ENCODE measurements around the gene RAB44. TPM values are rescaled to one million over a fixed set of nuclear protein-coding genes. Genes with fewer than 3 reads are reported as not detected.

RAB44 gene
- total and polyA plus RNA-seq, 5 donors = 0.06 TPM; not detected in 3

- no peak for ATAC-seq
Observed at GRCh38 chr6:36669002-36669401, 28.6 kb upstream of the RAB44 start.

DNA sequence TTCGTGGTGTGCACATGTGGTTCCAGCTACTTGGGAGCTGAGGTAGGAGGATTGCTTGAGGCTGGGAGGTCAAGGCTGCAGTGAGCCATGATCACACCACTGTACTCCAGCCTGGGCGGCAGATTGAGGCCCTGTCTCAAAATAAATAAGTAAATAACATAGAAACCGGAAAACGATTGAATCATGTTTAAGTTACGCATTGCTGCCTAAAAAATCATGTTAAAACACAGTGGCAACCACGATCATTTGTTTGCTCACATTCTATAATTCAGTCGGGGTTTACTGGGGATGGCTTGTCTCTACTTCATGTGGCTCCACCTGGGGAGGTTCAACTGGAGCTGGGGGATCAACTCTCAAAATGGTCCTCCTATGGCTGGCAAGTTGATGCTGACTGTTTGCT, 27.4 kb upstream of the RAB44 start:
- Histone ChIP-seq H3K4me3 (ENCODE audit: low read length) (no peak overlapping the region), H3K4me1 (ENCODE audit: control insufficient read depth, insufficient read depth, low read length) (no peaks in the 10 kb centered on the region), H3K27ac (ENCODE audit: low read length) (no peak overlapping the region), H3K9me3 (ENCODE audit: control insufficient read depth, low read length) (no peaks in the 10 kb centered on the region), H3K27me3 (ENCODE audit: control insufficient read depth, insufficient read depth) (no peaks in the 10 kb centered on the region)
- intact Hi-C loops (cut with DNase I) = no loop called here
- 95% methylated on average over 7 of the region's 7 CpGs for WGBS
- no peak for ATAC-seq
- DNase-seq = no peak

More at GRCh38 chr6:36669002-36669401, 28.6 kb upstream of the RAB44 start:
- 86% methylated on average over 6 of the region's 6 CpGs for WGBS
- H3K27me3 ChIP-seq (ENCODE audit: control insufficient read depth, insufficient read depth) = no peaks in the 10 kb centered on the region
- no peak overlapping the region for H3K27ac ChIP-seq (ENCODE audit: low read length)
- H3K9me3 ChIP-seq (ENCODE audit: control insufficient read depth, low read length) = no peaks in the 10 kb centered on the region
- no peaks in the 10 kb centered on the region for H3K4me1 ChIP-seq (ENCODE audit: control insufficient read depth, insufficient read depth, low read length)
- DNase-seq = no peak
- H3K4me3 ChIP-seq (ENCODE audit: low read length) = no peak overlapping the region
- intact Hi-C loops (cut with DNase I) = no loop called here

- no peaks in the 10 kb centered on the region for H3K27me3 ChIP-seq (ENCODE audit: control insufficient read depth, insufficient read depth)
- ATAC-seq (no peak), DNase-seq (no peak)
- no peaks in the 10 kb centered on the region for H3K9me3 ChIP-seq (ENCODE audit: control insufficient read depth, low read length)
- 81% methylated on average over 6 of the region's 6 CpGs for WGBS
- intact Hi-C loops (cut with DNase I) = no loop called here
- H3K4me3 ChIP-seq (ENCODE audit: low read length) = no peak overlapping the region
- no peaks in the 10 kb centered on the region for H3K4me1 ChIP-seq (ENCODE audit: control insufficient read depth, insufficient read depth, low read length)
- no peak overlapping the region for H3K27ac ChIP-seq (ENCODE audit: low read length)
Observed at GRCh38 chr6:36671687-36672375, 25.8 kb upstream of the RAB44 start.

GRCh38 chr6:36673882-36674281, 23.7 kb upstream of the RAB44 start:
- Histone ChIP-seq H3K27ac (ENCODE audit: low read length) (no peak overlapping the region), H3K27me3 (ENCODE audit: control insufficient read depth, insufficient read depth) (no peaks in the 10 kb centered on the region), H3K9me3 (ENCODE audit: control insufficient read depth, low read length) (no peaks in the 10 kb centered on the region), H3K4me1 (ENCODE audit: control insufficient read depth, insufficient read depth, low read length) (no peaks in the 10 kb centered on the region), H3K4me3 (ENCODE audit: low read length) (no peak overlapping the region)
- ATAC-seq (no peak), DNase-seq (no peak)
- intact Hi-C loops (cut with DNase I) = no loop called here
- WGBS = 63% methylated on average over 10 of the region's 10 CpGs

DNA sequence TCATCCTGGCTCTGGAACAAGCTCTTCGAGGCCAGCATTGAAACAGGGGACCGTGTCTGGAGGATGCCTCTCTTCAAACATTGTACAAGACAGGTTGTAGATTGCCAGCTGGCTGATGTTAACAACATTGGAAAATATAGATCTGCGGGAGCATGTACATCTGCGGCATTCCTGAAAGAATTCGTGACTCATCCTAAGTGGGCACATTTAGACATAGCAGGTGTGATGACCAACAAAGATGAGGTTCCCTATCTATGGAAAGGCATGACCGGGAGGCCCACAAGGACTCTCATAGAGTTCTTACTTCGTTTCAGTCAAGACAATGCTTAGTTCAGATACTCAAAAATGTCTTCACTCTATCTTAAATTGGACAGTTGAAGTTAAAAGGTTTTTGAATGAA, 22.7 kb upstream of the RAB44 start:
- Histone ChIP-seq H3K27ac (ENCODE audit: low read length) (no peak overlapping the region), H3K9me3 (ENCODE audit: control insufficient read depth, low read length) (no peaks in the 10 kb centered on the region), H3K27me3 (ENCODE audit: control insufficient read depth, insufficient read depth) (no peaks in the 10 kb centered on the region), H3K4me1 (ENCODE audit: control insufficient read depth, insufficient read depth, low read length) (no peaks in the 10 kb centered on the region), H3K4me3 (ENCODE audit: low read length) (no peak overlapping the region)
- DNase-seq = no peak
- no peak for ATAC-seq
- intact Hi-C loops (cut with DNase I) = no loop called here
- WGBS = 92% methylated on average over 7 of the region's 7 CpGs

DNA sequence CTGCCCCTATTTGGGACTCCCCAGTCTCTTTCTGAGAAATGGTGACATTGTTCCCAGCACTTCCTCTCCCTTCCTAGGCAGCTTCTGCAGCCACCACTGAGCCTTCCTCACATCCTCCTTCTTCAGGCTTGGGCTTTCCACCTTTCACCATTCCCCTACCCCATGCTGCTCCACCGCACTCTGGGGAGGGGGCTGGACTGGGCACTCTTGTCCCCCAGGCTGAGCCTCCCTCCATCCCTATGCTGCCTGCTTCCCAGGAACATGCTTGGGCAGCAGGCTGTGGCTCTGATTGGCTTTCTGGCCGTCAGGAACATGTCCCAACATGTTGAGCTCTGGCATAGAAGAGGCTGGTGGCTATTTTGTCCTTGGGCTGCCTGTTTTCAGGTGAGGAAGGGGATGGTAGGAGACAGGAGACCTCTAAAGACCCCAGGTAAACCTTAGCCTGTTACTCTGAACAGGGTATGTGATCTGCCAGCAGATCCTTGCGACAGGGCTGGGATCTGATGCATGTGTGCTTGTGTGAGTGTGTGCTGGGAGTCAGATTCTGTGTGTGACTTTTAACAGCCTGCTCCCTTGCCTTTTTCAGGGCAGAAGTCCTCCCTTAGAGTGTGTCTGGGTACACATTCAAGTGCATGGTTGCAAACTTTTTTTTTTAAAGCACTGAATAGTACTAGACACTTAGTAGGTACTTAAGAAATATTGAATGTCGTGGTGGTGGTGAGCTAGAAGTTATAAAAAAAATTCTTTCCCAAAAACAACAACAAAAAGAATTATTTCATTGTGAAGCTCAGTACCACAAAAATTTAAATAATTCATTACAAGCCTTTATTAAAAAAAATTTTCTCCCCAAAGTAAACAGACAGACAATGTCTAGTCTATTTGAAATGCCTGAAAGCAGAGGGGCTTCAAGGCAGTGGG, 21.2 kb upstream of the RAB44 start:
- Histone ChIP-seq H3K27me3 (ENCODE audit: control insufficient read depth, insufficient read depth) (no peaks in the 10 kb centered on the region), H3K9me3 (ENCODE audit: control insufficient read depth, low read length) (no peaks in the 10 kb centered on the region), H3K4me3 (ENCODE audit: low read length) (no peak overlapping the region), H3K4me1 (ENCODE audit: control insufficient read depth, insufficient read depth, low read length) (no peaks in the 10 kb centered on the region), H3K27ac (ENCODE audit: low read length) (no peak overlapping the region)
- no peak for ATAC-seq
- DNase-seq = no peak
- WGBS = 70% methylated on average over 4 of the region's 4 CpGs
- intact Hi-C loops (cut with DNase I) = no loop called here

DNA sequence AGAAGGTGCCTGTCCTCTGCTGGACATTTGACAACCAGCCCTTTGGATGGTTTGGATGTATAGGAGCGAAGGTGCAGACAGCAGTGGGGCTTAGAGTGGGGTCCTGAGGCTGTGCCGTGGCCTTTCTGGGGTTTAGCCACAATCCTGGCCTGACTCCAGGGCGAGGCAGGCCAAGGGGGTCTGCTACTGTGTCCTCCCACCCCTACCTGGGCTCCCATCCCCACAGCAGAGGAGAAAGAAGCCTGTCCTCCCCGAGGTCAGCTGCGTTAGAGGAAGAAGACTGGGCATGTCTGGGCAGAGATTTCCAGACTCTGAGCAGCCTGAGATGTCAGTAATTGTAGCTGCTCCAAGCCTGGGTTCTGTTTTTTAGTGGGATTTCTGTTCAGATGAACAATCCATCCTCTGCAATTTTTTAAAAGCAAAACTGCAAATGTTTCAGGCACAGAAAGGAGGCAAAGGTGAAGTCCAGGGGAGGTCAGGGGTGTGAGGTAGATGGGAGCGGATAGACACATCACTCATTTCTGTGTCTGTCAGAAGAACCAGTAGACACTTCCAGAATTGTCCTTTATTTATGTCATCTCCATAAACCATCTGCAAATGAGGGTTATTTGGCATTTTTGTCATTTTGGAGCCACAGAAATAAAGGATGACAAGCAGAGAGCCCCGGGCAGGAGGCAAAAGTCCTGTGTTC, 20.4 kb upstream of the RAB44 start:
- intact Hi-C loops (cut with DNase I) = no loop called here
- H3K27me3 ChIP-seq (ENCODE audit: control insufficient read depth, insufficient read depth) = no peaks in the 10 kb centered on the region
- no peak for ATAC-seq
- no peaks in the 10 kb centered on the region for H3K4me1 ChIP-seq (ENCODE audit: control insufficient read depth, insufficient read depth, low read length)
- H3K27ac ChIP-seq (ENCODE audit: low read length) = peak overlapping the region; percentile 38
- H3K4me3 ChIP-seq (ENCODE audit: low read length) = no peak overlapping the region
- no peak for DNase-seq
- no peaks in the 10 kb centered on the region for H3K9me3 ChIP-seq (ENCODE audit: control insufficient read depth, low read length)
- 58% methylated on average over 7 of the region's 7 CpGs for WGBS

DNA sequence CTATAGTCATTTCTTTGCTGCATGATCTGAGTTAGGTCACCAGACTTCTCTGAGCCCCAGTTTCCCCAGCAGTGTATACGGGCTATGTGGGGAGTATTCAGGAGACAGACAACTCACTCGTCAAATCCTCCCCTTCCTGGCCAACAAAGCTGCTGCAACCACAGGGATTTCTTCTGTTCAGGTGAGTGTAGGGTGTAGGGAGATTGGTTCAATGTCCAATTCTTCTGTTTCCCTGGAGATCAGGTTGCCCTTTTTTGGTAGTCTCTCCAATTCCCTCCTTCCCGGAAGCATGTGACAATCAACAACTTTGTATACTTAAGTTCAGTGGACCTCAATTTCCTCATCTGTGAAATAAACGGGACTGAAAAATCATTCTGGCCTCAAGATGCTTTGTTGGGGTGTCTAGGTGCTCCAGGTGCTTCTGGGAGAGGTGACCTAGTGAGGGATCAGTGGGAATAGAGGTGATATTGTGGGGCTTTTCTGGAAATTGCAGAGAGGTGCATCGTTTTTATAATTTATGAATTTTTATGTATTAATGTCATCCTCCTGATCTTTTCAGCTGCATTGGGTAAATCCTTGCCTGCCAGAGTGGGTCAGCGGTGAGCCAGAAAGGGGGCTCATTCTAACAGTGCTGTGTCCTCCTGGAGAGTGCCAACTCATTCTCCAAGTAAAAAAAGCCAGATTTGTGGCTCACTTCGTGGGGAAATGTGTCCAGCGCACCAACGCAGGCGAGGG, 19.7 kb upstream of the RAB44 start:
- 13% methylated on average over 10 of the region's 10 CpGs for WGBS
- intact Hi-C loops (cut with DNase I) = no loop called here
- Histone ChIP-seq H3K27ac (ENCODE audit: low read length) (peak overlapping the region; percentile 41), H3K9me3 (ENCODE audit: control insufficient read depth, low read length) (no peaks in the 10 kb centered on the region), H3K27me3 (ENCODE audit: control insufficient read depth, insufficient read depth) (no peaks in the 10 kb centered on the region), H3K4me1 (ENCODE audit: control insufficient read depth, insufficient read depth, low read length) (peaks cover 6% of the 10 kb centered on the region), H3K4me3 (ENCODE audit: low read length) (no peak overlapping the region)
- no peak for ATAC-seq
- no peak for DNase-seq

DNA sequence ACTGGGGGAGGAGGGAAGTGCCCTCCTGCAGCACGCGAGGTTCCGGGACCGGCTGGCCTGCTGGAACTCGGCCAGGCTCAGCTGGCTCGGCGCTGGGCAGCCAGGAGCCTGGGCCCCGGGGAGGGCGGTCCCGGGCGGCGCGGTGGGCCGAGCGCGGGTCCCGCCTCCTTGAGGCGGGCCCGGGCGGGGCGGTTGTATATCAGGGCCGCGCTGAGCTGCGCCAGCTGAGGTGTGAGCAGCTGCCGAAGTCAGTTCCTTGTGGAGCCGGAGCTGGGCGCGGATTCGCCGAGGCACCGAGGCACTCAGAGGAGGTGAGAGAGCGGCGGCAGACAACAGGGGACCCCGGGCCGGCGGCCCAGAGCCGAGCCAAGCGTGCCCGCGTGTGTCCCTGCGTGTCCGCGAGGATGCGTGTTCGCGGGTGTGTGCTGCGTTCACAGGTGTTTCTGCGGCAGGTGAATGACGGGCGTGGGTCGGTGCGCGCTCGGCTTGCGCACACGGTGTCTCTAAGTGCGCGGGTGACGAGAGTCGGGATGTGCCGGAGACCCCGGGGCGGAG, 19.1 kb upstream of the RAB44 start, which contains the start of gene CDKN1A:
Gene CDKN1A, plus strand, starts transcription at position 227 of the 555 bp plus-strand sequence. CDS start 5,388 bp downstream, outside the sequence.
- peak within 1 kb of the TSS; percentile 100 for H3K27ac ChIP-seq (ENCODE audit: low read length)
- no peaks in the 10 kb centered on the region for H3K9me3 ChIP-seq (ENCODE audit: control insufficient read depth, low read length)
- H3K4me3 ChIP-seq (ENCODE audit: low read length) = peak within 1 kb of the TSS; percentile 85
- ATAC-seq (peak; percentile 88 to 90), DNase-seq (peak; percentile 95 to 97 (median 97))
- H3K27me3 ChIP-seq (ENCODE audit: control insufficient read depth, insufficient read depth) = no peaks in the 10 kb centered on the region
- H3K4me1 ChIP-seq (ENCODE audit: control insufficient read depth, insufficient read depth, low read length) = peaks cover 6% of the 10 kb centered on the region
- WGBS = under 1% methylated on average over 63 of the region's 63 CpGs
- intact Hi-C loops (cut with DNase I) = no loop called here
